NCI-H2227 (cell line): Measurements from ENCODE around the gene NDUFC2.
"Not testable (repeated sequence)": the region's sequence is repeated elsewhere in the genome, so short reads cannot be mapped to it uniquely, and the experiment has no call there.

ENCODE experiments used
- DNase-seq: peaks from one replicate; lab custom pipeline; 2025; ENCODE audit not compliant: unreplicated experiment; lab: John Stamatoyannopoulos, UW

Gene NDUFC2

GRCh38 chr11:78079232-78080083, at the start of gene NDUFC2:
TSS of gene NDUFC2 (minus strand) at chr11:78079862. CDS start at chr11:78079744, 118 bp downstream.
- DNase-seq = peak; percentile 92

DNA sequence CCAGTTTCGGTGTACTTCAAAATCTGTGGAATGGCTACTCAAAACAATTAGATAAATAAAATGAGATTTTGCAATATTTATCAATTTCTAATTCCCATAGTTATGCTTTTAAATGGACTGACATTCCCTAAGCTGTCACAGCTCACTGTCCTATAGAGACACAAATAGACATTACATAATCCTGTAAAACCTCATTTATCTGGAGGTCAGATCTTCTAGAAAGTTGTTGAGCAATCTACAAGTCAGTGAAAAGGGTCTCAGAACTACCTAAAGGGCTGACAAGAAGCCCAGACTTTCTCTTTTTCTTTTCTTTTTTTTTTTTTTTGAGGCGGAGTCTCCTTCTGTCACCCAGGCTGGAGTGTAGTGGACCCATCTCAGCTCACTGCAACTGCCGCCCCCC, 47.7 kb upstream of the NDUFC2 start:
- DNase-seq = no peak

DNA sequence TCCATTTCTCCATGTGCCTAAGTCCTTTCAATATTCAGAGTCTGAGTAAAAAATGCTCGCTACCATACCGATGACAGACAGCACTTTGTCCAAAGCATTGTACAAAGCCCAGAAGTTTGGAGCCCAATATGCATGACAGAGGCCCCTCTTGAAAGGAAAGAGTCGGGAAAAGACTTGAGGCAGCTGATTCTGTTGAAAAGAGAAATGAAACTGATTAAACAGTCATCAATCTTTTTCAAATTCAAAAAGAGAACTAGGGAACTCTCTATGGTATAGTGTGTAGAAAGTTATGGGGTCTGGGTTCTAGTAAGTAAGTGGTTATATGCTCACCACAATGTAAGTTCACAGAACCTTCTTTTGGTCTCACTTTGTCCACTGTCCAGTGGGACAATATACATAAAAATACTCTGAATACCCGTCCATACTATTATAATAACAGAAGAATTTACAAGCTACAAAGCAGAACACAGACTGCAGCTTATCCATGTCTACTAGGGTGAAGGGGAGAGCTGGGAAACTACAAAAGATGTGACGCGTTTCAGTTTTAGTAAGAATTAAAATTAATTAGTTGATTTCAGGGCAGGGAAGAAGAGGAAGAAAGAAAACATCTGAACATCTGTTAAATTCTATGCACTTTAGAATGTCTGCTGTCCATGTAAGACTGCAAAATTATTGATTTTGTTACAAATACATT, 33.1 kb upstream of the NDUFC2 start:
- no peak for DNase-seq

GRCh38 chr11:78111298-78111697, 31.6 kb upstream of the NDUFC2 start:
- no peak for DNase-seq

DNA sequence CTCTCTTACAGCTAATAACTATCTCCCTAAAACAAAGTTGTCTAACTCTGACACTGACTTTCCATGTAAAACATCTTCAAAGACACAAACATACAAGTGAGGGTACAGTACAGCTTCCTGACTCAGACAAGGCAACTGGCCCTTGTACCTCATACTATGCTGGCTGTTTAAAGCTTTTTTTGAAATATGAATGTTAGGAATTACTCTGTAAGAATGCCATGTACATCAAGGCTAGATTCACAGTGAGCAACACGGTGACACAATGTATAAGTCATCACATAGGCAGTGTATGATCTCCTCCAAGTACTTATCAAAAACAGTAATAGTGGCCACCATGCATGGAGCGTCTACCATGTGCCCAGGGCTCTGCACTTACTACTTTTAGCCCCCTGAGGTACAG, 31.2 kb upstream of the NDUFC2 start:
- DNase-seq = no peak

DNA sequence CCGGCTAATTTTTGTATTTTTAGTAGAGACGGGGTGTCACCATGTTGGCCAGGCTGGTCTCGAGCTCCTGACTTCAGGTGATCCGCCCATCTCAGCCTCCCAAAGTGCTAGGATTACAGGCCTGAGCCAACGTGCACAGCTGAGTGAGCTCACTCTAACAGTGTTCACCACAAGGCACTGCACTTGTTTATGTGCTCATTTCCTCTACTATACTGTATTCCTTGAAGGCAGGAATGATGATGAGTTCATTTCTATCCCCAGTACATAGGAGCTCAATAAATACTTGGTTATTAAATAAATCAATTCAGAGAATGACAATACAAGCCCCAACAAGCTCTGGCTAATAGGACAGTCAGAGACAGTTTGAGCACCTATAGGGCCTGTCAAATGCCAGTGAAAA, 30.7 kb upstream of the NDUFC2 start:
- DNase-seq = no peak

GRCh38 chr11:78109081-78110015, 29.7 kb upstream of the NDUFC2 start:
- DNase-seq = no peak

DNA sequence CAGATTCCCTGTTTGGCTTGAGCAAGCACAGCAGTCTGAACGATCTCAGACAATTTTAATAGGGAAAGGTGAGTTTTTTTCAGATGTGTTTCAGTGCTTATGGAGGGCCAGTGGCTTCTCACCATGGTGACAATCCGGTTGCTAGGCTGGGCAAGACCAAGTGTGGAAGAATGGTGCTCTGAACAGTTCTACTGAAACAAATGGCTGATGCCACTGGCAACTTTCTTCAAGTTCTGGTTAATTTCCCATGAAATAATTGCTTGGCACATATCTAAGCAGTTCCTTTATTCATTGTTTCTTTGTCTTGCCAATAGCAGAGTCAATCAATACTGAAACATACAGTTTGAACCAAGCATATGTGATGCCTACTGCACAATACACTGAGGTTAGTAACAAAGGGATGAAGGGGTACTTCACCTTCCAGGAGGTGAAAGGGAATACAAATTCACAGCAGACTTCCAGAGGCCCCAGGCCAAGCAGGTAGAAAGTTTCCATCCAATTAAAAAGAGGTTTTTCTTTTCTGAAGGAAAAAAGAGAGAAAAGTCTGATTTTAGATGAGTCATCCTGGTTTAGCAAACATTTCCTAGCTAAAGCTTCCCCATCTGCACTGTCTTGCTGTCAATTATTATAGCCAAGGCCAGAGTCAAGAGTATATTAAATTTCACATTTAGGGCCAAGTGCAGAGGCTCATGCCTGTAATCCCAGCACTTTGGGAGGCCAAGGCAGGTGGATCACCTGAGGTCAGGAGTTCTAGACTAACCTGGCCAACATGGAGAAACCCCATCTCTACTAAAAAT, 21.2 kb upstream of the NDUFC2 start:
- no peak for DNase-seq

- no peak for DNase-seq
Measured at GRCh38 chr11:78100261-78100660, 20.6 kb upstream of the NDUFC2 start.

DNA sequence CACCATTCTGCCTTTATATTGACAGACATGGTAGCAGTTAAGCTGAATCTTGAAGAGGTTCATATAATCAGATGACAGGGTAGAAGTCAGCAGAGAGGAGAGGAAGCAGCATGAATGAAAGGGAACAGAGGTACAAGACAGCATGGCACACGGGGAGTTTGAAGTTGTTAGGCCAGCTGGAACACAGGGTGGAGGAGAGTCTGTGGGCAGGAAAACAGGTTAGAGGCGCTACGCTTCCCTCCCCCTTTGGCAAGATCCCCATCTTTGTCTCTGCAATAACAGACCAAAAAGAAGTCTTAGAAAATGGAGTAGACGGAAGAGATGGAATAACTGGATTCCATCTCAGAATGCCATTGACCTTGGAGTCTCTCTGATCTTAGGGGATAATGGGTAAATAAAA, 20.0 kb upstream of the NDUFC2 start:
- DNase-seq = no peak

GRCh38 chr11:78097666-78098385, 18.2 kb upstream of the NDUFC2 start:
- no peak for DNase-seq

- DNase-seq = no peak
Measured at GRCh38 chr11:78094250-78094649, 14.6 kb upstream of the NDUFC2 start.

- DNase-seq = not testable (repeated sequence)
Measured at GRCh38 chr11:78086521-78087074, 6.9 kb upstream of the NDUFC2 start.

DNA sequence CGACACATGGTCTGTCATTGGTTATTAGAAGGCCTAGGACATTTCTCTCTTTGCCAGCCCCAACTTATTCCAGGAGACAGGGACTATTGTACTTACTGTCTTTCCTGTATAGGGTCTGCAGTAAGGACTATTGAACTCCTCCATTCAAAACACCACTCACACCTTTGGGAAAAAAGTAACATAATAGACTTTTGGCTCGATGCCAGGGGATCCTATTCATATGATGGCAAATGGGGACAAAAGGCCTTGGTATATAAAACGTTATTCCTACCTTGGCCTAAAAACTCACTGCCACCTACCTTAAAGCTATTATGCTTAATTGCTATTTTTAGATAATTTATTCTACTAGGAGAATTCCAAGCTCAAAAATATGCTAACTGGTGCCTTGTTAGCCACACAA, 6.3 kb upstream of the NDUFC2 start:
- peak; percentile 8 for DNase-seq

DNA sequence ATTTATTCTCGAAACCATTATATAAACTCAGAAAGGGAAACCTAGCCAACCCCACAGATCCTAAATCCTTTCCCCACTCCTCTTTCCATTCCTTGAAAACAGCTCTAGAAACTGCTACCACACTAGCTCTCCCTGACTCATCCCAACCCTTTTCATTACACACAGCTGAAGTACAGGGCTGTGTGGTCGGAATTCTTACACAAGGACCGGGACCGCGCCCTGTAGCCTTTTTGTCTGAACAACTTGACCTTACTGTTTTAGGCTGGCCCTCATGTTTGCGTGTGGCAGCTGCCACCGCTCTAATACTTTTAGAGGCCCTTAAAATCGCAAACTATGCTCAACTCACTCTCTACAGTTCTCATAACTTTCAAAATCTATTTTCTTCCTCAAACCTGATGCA, 4.8 kb upstream of the NDUFC2 start:
- DNase-seq = not testable (repeated sequence)

DNA sequence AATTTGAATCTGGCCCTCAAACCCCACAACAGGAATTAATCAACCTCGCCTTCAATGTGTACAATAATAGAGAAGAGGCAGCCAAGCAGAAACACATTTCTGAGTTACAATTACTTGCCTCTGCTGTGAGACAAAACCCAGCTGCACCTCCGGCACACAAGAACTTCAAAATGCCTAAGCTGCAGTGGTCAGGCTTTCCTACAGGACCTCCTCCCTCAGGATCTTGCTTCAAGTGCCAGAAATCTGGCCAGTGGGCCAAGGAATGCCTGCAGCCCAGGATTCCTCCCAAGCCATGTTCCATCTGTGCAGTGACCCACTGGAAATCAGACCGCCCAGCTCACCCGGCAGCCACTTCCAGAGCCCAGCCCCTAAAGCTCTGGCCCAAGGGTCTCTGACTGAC, 3.4 kb upstream of the NDUFC2 start:
- no peak for DNase-seq

DNA sequence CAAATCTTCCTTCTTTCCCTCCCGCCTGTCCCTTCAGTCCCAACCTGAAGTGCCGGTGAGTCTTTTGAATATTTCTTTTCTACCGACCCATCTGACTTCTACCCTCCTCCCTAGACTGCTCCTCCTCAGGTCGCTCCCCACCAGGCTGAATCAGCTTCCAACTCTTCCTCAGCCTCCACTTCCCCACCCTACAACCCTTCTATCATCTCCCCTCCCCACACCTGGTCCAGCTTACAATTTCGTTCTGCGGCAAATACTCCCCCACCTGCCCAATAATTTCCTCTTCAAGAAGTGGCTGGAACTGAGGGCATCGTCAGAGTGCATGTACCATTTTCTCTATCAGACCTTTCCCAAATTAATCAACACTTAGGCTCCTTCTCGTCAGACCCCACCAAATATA, 2.5 kb upstream of the NDUFC2 start:
- DNase-seq = no peak

DNA sequence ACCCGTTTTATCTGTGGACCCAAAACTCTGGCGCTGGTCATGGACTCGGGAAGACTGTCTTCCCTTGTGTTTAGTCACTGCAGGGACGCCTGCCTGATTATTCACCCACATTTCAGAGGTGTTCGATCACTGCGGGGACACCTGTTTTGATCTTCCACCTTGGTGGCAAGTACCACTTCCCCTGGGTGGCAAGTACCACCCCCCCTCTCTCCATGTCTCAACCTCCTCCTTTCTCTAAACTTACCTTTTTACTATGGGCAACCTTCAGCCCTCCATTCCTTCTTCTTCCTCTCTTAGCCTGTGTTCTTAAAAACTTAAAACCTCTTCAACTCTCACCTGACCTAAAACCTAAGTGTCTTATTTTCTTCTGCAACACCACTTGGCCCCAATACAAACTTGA, 1.9 kb upstream of the NDUFC2 start:
- DNase-seq = no peak

DNA sequence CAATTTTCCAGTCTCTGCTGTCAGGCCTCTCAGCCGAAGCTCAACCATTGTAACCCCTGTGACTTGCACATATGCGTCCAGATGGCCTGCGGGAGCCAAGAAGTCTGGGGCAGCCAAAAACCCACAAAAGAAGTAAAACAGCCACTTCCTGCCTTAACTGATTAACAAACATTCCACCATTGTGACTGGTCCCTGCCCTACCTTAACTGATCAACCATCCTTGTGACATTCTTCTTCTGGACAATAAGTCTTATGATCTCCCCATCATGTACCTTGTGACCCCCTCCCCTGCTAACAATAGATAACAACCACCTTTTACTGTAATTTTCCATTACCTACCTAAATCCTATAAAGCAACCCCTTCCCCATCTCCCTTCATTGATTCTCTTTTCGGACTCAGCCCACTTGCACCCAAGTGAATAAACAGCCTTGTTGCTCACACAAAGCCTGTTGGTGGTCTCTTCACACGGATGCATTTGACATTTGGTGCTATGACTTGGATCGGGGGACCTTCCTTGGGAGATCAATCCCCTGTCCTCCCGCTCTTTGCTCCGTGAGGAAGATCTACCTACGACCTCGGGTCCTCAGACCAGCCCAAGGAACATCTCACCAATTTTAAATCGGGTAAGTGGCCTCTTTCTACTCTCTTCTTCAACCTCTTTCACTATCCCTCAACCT, 1.3 kb upstream of the NDUFC2 start:
- DNase-seq = no peak
